ENCODE data around the gene TMEM88.

DNA sequence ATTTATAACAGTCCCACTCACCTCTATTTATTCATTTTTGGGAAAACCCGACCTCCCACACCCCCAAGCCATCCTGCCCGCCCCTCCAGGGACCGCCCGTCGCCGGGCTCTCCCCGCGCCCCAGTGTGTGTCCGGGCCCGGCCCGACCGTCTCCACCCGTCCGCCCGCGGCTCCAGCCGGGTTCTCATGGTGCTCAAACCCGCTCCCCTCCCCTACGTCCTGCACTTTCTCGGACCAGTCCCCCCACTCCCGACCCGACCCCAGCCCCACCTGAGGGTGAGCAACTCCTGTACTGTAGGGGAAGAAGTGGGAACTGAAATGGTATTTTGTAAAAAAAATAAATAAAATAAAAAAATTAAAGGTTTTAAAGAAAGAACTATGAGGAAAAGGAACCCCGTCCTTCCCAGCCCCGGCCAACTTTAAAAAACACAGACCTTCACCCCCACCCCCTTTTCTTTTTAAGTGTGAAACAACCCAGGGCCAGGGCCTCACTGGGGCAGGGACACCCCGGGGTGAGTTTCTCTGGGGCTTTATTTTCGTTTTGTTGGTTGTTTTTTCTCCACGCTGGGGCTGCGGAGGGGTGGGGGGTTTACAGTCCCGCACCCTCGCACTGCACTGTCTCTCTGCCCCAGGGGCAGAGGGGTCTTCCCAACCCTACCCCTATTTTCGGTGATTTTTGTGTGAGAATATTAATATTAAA lies 638 bp upstream of the TMEM88 start:
- no peak for TF ChIP-seq EZH2 (IDR thresholded peaks at IDR 0.05; ENCODE audit: insufficient read depth, poor library complexity, severe bottlenecking)
- TF ChIP-seq EZH2phosphoT487 (IDR thresholded peaks at IDR 0.05; ENCODE audit: insufficient read depth, low read depth): no peak
